ENCODE data around the gene GDF10. TPM values are rescaled to one million over a fixed set of nuclear protein-coding genes. Genes with fewer than 3 reads are reported as not detected.

GDF10 gene
- total and polyA plus RNA-seq, 2 of the 8 experiments (the other 6 are each of a cell fraction or from before 2014, with no cell fraction given): 0.19 to 0.32 TPM

- H3K56ac ChIP-seq (replicated peaks; ENCODE audit: insufficient read length, low read depth, low read length): no peak overlapping the region
- no peak overlapping the region for H3K4ac ChIP-seq (replicated peaks; ENCODE audit: insufficient read length, low read depth, low read length)
- H3K23ac ChIP-seq (ENCODE audit: insufficient read length): no peak overlapping the region
- no peak overlapping the region for H3K4me2 ChIP-seq (ENCODE audit: insufficient read depth in 1 of 2, low read depth in 2 of 2, low read length in 2 of 2)
- H2BK15ac ChIP-seq (ENCODE audit: low read length): no peak overlapping the region
- H3K9me3 ChIP-seq (ENCODE audit: insufficient read depth in 2 of 2, low read depth in 1 of 2, low read length in 1 of 2): no peaks in the 10 kb centered on the region
- H3K9ac ChIP-seq (replicated peaks in 1 of 4; ENCODE audit: extremely low read depth in 1 of 4, low read depth in 3 of 4, low read length in 3 of 4): no peak overlapping the region
- H3K18ac ChIP-seq (ENCODE audit: extremely low read depth, low read length): no peak overlapping the region
- CTCF ChIA-PET (ENCODE audit: partially characterized antibody): no interaction called here
- no peak overlapping the region for H2AFZ ChIP-seq (ENCODE audit: low read length)
- no peak overlapping the region for H2BK12ac ChIP-seq (ENCODE audit: low read depth, low read length)
- H4K20me1 ChIP-seq (replicated peaks in 1 of 2; ENCODE audit: control insufficient read depth in 1 of 2, insufficient read depth in 2 of 2, low read length in 2 of 2): peaks cover 0 to 4% of the 10 kb centered on the region in 2 experiments
- H3K4me3 ChIP-seq (ENCODE audit: extremely low read depth in 1 of 4, insufficient read depth in 2 of 4, low read depth in 3 of 4, low read length in 4 of 4): no peak overlapping the region
- H4K8ac ChIP-seq (ENCODE audit: extremely low read depth, insufficient read depth, low read length): no peak overlapping the region
- H3K27me3 ChIP-seq (replicated peaks in 1 of 4; ENCODE audit: control insufficient read depth in 3 of 4, extremely low read depth in 1 of 4, insufficient read depth in 3 of 4, low read length in 3 of 4): no peaks in the 10 kb centered on the region; a peak in 1 of 7 replicates
- no peaks in the 10 kb centered on the region for H3K23me2 ChIP-seq (ENCODE audit: low read depth, low read length)
- no peaks in the 10 kb centered on the region for H3K79me1 ChIP-seq (ENCODE audit: low read depth, low read length)
- H3K79me2 ChIP-seq (ENCODE audit: control insufficient read depth in 1 of 2, insufficient read depth in 2 of 2, low read length in 2 of 2): no peaks in the 10 kb centered on the region
- H2BK20ac ChIP-seq (ENCODE audit: low read length): no peak overlapping the region
- H4K91ac ChIP-seq (replicated peaks; ENCODE audit: insufficient read length, low read length): no peak overlapping the region
- DNase-seq (ENCODE audit: low read depth in 1 of 2, low spot score in 2 of 2) (no peak), FAIRE-seq (no peak)
- no peak overlapping the region for H3K14ac ChIP-seq (ENCODE audit: insufficient read length)
- 85% methylated on average over 7 of the region's 7 CpGs; no CpG with 5 or more reads in 1 of the 2 experiments for WGBS, 2 experiments (ENCODE audit: extremely low coverage in 1 of 2, insufficient coverage in 1 of 2, insufficient read length in 1 of 2, insufficient replicate concordance in 2 of 2, low coverage in 1 of 2, low lambda C conversion rate in 2 of 2, missing lambda C conversion rate in 1 of 2)
- no peaks in the 10 kb centered on the region for H3K4me1 ChIP-seq (replicated peaks in 1 of 4; ENCODE audit: control insufficient read depth in 3 of 4, insufficient read depth in 4 of 4, low read length in 3 of 4)
- H4K5ac ChIP-seq (ENCODE audit: insufficient read length, low read depth, low read length): no peak overlapping the region
- H2BK120ac ChIP-seq (replicated peaks; ENCODE audit: low read depth, low read length): no peak overlapping the region
- H2AK5ac ChIP-seq (ENCODE audit: low read depth, low read length): no peak overlapping the region
- no peak for TF ChIP-seq YY1 (IDR thresholded peaks at IDR 0.05; ENCODE audit: low read depth, low read length)
- no peak overlapping the region for H3K27ac ChIP-seq (ENCODE audit: low read depth, low read length)
- no peaks in the 10 kb centered on the region; a peak in 1 of 8 replicates for H3K36me3 ChIP-seq (ENCODE audit: control insufficient read depth in 2 of 4, insufficient read depth in 4 of 4, low read length in 3 of 4)
- POLR2A ChIA-PET (ENCODE audit: partially characterized antibody): no interaction called here
- no peak overlapping the region for H2BK5ac ChIP-seq (ENCODE audit: low read depth, low read length)
Measured at GRCh38 chr10:47331954-47332353, 32.0 kb downstream of the GDF10 start.
